ENCODE measurements around the gene KLHL26. TPM values are rescaled to one million over a fixed set of nuclear protein-coding genes. Genes with fewer than 3 reads are reported as not detected.
A peak's percentile ranks its signal among the peaks of the same experiment; 100 is the strongest.

KLHL26 gene
- total and polyA plus RNA-seq, 2 experiments from 2014 or later: 8.2 to 8.6 TPM

GRCh38 chr19:18709546-18709945 lies 72.7 kb downstream of the KLHL26 start:
- no peak overlapping the region for H3K27ac ChIP-seq
- DNase-seq (ENCODE audit: low read depth in 1 of 2, low spot score in 1 of 2): no peak
- no peaks in the 10 kb centered on the region for H3K27me3 ChIP-seq
- H3K4me1 ChIP-seq (ENCODE audit: low read depth): no peaks in the 10 kb centered on the region
- H3K9me3 ChIP-seq (ENCODE audit: low read depth): no peaks in the 10 kb centered on the region
- H3K36me3 ChIP-seq: no peaks in the 10 kb centered on the region
- TF ChIP-seq CTCF (IDR thresholded peaks at IDR 0.05; ENCODE audit: low read depth, low read length): no peak
- no peak overlapping the region for H3K4me3 ChIP-seq

- Histone ChIP-seq H3K4me3 (no peak overlapping the region), H3K27me3 (no peaks in the 10 kb centered on the region), H3K36me3 (no peaks in the 10 kb centered on the region), H3K27ac (no peak overlapping the region), H3K9me3 (ENCODE audit: low read depth) (no peaks in the 10 kb centered on the region), H3K4me1 (ENCODE audit: low read depth) (no peaks in the 10 kb centered on the region)
- no peak for TF ChIP-seq CTCF (IDR thresholded peaks at IDR 0.05; ENCODE audit: low read depth, low read length)
- DNase-seq (ENCODE audit: low read depth in 1 of 2, low spot score in 1 of 2): no peak
These were observed 73.4 kb downstream of the KLHL26 start for GRCh38 chr19:18710186-18710585.

DNA sequence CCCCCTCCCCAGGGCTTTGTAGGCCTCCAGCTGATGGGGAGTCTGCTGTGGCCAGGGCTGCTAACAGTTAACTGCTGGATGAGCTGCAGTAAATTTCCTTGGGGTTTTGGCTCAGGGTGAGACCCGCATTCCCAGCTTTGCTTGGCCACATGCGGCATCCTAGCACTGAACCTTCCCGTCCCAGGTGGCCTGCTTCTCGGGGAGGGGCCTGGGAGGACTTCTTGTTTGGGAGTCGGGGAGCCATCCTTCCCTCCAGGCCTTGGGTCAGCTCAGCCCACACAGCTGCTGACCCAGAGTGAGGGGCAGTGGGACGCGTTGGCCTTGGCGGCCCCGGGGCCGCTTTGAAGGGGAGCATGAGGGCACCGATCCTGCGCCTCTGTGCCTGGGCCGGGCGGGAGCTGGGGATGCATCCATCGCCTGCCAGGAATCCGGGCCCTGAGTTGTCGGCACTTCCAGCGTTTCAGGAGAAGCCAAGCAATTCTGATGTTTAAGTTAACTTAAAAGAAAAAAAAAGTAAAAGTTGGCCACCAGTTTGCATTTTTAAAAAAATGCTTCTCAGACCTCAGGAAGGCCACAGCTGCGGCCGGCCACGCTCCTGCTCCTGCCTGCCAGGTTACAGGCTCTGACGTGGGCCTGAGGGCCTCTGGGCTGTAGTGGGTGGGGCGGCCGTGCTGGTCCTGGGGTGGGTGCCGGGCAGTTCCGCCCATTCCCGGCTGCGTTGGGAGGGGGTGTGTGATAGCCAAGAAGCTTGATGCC lies 74.3 kb downstream of the KLHL26 start:
- no peaks in the 10 kb centered on the region for H3K9me3 ChIP-seq (ENCODE audit: low read depth)

DNA sequence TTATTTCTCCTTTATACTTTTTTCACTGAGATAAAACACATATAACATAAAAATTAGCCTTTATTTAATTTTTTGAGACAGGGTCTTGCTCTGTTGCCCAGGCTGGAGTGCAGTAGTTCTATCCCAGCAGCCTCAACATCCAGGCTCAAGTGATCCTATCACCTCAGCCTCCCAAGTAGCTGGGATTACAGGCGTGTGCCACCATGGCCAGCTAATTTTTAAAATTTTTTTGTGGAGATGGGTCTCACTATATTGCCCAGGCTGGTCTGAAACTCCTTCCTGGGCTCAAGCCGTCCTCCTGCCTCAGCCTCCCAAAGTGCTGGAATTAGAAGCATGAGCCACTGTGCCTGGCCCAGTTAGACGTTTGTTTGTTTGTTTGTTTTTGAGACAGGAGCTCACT lies 75.1 kb downstream of the KLHL26 start:
- TF ChIP-seq CTCF (IDR thresholded peaks at IDR 0.05; ENCODE audit: low read depth, low read length): no peak
- no peaks in the 10 kb centered on the region for H3K36me3 ChIP-seq
- no peaks in the 10 kb centered on the region for H3K9me3 ChIP-seq (ENCODE audit: low read depth)
- H3K27ac ChIP-seq: no peak overlapping the region
- no peaks in the 10 kb centered on the region for H3K27me3 ChIP-seq
- H3K4me3 ChIP-seq: no peak overlapping the region
- H3K4me1 ChIP-seq (ENCODE audit: low read depth): no peaks in the 10 kb centered on the region
- no peak for DNase-seq (ENCODE audit: low read depth in 1 of 2, low spot score in 1 of 2)

More for the DNA sequence above, 74.3 kb downstream of the KLHL26 start:
- no peak for TF ChIP-seq CTCF (IDR thresholded peaks at IDR 0.05; ENCODE audit: low read depth, low read length)
- H3K27me3 ChIP-seq: no peaks in the 10 kb centered on the region
- no peak overlapping the region for H3K4me3 ChIP-seq
- no peaks in the 10 kb centered on the region for H3K4me1 ChIP-seq (ENCODE audit: low read depth)
- no peaks in the 10 kb centered on the region for H3K36me3 ChIP-seq
- H3K27ac ChIP-seq: no peak overlapping the region
- peak in 1 of 2 donors; percentile 76 for DNase-seq (ENCODE audit: low read depth in 1 of 2, low spot score in 1 of 2)

- no peaks in the 10 kb centered on the region for H3K9me3 ChIP-seq (ENCODE audit: low read depth)
- no peaks in the 10 kb centered on the region for H3K4me1 ChIP-seq (ENCODE audit: low read depth)
- H3K27ac ChIP-seq: peak overlapping the region; percentile 26
- no peak for TF ChIP-seq CTCF (IDR thresholded peaks at IDR 0.05; ENCODE audit: low read depth, low read length)
- no peaks in the 10 kb centered on the region for H3K27me3 ChIP-seq
- H3K4me3 ChIP-seq: no peak overlapping the region
- H3K36me3 ChIP-seq: no peaks in the 10 kb centered on the region
- DNase-seq (ENCODE audit: low read depth in 1 of 2, low spot score in 1 of 2): peak; percentile 43 to 68
These were observed 76.2 kb downstream of the KLHL26 start for GRCh38 chr19:18712981-18713380.

Measured in cardiac muscle cell (in vitro differentiated cells and primary cell).